GM18526 (cell line): Measurements from ENCODE around the gene WHAMM.

Experiments used
- POLR2A ChIP-seq: IDR thresholded peaks from 3 replicates; pipeline ENCODE4 v1.6.1; 2011; ENCODE audit not compliant: insufficient read length; ENCODE audit errors: extremely low read depth

The WHAMM gene

DNA sequence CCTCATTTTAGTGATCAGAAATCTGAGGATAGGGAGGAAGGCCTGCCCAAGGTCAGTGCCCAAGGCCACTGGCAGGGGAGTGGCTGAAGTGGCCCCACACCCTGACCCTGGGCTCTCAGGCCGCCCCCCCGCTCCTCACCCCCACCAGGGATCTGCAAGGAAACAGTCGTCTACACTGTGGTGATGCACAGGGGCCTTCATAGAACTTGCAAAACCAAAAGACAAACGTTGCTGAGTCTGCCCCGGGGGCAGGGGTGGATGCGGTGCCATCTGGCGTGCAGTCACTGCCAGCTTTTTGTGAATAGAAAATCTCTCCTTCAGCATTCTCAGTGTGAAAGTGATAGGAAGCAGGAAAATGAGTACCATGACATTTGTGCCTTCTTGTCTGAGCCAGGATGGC is 41.3 kb downstream of the WHAMM start:
- no peak for TF ChIP-seq POLR2A

DNA sequence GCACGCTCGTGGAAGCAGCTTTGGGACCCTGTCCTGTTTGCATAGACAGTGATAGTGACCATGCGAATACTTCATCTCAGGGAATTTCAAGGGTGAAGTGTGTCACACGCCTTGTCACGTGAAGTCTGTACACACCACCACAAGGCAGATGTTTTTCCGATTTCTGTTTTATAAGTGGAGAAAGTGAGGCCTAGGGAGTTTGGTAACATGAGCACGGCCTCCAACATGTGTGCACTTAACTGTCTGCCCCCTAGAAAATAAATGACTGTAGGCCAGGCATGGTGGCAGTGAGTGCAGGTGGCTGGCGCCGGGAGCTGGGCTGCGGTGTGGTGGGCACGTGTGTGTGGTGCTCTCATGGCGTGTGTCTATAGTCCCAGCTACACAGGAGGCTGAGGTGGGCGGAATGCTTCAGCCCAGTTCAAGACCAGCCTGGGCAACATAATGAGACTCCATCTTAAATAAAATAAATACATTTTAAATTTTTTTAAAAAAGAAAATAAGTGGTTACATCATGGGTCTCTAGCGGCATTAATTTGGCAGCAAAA is 42.0 kb downstream of the WHAMM start:
- no peak for TF ChIP-seq POLR2A

DNA sequence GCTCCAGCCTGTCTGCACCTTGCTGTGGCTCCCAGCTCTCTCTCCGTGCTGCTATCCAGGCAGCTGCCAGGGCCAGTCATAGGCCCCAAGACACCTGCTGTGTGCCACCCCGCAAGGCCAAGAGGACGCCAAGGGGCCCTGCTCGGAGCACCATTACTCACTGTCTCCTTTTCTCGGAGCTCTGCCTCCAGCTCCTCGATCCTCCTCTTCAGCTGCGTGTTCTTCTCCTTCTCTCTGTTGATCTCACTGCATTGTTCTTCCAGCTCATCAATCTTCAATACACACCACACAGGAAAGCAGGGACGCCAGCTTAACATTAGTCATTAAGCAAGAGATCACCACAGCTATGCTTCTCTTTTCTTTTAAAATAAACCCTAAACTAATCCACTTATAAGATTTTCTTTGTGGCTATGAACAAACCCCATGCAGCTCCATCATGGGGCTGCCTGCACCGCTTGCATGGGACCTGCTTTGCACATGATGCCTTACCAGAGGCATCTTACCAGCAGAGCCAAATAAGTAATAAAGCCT is 42.6 kb downstream of the WHAMM start:
- TF ChIP-seq POLR2A = no peak

DNA sequence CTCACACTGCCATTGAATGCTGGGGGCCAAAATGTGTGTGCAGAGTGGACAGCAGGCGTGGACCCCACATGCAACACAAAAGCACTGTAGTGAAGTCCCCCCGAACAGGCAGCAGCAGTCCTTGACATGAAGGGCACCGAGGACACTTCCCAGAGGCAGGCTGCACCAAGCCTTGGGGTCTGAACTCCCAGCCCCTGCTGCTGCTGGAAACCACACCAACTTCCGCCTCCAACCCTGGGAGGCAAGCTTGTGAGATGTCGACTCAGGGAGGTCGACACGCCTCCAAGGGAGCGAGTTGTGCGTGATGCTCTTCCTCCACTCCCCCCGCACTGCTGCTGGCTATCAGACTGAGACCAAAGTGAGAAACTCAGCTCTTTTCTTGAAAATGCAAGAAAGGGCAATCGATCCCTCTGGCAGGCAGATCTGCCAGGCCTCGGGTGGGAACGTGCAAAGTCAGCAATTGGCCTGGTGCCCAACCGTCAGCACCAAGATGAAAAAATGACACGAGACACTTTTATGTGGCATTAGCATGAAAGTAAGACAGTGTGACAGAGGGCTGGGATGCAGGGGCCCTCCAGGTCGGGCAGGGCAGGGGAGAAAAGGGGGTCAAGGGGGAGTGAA is 43.6 kb downstream of the WHAMM start:
- TF ChIP-seq POLR2A = no peak

DNA sequence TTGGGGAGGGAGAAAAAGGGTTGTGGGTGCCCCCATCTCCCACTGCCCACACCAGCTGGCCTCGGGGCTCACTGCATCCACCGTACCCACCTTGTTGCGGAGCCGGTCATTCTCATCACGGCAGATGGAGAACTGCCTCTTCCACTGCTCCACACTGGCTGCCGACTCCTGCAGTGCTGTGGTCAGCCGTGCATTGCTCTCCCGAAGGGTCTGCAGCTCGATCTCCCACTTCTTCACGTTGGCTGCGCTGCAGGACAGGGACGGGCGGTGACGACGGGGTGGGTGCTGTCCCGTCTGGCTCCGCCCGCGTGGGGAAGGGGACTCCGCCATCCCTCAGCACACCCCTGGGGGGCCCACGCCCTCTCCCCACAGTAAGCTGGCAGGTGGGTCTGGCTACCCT is 45.1 kb downstream of the WHAMM start:
- no peak for TF ChIP-seq POLR2A

DNA sequence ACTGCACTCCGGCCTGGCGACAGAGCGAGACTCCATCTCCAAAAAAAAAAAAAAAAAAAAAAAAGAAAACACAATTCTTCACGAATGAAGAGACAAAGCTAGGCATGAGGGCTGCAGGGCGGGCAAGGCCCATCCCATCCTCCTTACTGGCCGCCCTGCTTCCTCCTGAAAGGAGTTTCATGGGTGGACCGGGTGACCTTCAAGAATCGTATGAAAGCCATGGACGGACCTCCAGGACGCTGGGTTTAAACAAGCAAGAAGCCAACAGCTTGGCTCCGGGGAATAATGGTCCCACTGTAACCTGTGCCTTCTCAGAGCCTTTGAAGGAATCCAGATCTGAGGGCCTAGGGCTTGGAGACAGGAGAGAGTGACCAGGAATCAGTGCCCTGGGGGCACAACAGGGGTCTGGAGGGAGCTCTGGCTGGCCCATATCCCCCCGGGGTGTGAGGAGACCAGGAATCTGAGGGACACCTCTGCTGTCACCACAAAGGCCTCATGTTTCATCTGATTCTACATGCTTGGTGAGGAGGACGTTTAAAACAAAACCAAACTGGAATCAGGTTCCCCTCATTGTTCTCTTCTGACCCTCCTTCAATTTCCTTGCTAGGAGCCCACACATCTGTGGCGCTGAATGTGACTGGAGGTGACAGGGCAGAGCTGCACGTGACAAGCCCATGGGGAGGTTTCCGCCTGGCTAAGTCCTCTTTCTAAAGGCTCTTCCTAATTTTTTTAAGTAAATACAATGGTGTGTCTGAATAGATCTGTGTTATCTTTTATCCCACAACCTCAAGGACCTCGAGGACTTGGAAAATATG is 46.1 kb downstream of the WHAMM start:
- TF ChIP-seq POLR2A = no peak

DNA sequence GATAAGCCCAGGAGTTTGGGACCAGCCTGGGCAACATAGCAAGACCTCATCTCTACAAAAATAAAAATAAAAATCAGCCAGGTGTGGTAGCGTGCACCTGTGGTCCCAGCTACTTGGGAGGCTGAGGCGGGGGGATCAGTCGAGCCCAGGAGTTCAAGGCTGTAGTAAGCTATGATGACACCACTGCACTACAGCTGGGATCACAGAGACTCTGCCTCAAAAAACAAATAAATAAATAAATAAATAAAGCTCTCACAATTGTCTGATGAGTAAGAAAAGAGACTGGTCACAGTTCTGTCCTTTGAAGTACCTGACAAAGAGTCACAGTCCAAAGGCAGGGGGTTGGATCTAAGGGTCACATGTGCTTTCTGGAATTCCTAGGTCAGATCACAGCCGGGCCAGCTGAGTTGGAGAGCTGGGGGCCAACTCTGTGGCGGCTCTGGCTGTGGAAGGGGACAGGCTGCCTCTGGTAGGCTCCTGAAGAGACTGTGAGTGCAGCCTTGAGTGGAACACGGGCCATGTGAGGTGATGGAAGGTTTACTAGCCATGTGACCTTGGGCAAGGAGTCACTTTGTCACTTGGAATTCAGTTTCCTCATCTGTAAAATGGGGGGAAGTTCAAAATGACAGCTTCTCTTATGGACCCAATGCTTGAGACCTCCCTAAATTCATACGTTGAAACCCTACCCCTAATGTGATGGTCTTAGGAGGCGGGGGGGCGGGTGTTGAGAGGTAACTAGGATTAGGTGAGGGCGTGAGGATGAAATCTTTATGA is 47.2 kb downstream of the WHAMM start:
- TF ChIP-seq POLR2A = no peak

DNA sequence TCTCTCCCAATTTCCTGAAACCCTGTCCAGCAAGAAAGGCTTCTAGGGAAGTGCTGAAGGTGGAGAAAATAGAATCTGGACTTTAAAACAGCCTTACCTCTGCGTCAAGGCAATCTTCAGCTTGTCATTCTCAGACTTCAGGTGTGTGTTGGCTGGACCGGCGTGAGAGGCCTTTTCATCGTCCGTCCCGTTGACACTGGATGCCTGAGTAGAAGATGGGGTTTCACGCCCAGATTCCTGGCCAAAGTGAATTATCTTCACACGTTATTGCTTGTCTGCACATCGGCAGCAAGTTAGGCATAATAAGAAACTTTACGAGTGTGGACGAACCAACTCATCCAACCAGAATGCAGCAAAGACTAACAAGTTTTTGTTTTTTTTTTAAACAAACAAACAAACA is 49.5 kb downstream of the WHAMM start:
- no peak for TF ChIP-seq POLR2A

DNA sequence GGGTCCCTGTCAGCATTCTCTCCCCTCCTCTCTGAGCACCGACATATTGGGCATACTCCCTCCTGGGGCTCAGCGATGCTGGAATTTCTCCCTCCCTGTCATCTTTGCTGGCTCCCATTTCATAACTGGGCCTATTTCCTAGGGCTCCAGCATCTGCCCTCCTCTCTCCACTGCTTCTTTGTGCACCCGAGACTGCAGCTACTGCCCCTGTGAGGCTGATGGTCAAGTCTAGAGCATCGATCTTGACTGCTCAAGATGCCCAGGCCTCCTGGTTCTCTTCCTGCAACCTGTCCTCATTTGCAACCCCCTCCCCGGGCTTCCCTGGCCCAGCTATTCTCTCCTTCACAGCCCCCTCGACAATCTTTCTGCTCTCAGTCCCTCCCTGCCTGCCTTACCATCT is 53.5 kb downstream of the WHAMM start:
- TF ChIP-seq POLR2A = no peak

DNA sequence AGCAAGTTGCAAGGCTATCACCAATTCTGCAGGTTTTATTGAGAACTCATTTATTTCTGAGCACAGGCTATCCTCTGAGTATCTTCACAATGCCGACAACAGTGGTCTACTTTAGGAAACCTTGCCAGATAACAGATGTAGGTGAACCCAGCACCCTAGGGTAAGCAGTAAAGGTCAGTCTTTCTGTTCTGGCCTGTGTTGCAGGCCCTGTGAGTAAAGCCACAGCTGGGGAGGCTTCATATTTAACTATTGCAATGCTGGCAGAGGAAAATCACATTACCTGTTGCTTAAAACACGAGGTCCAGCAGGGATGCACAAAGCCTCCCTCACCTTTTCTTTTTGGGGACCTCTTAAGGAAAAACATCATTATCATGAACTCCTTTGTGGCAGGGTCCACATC is 55.5 kb downstream of the WHAMM start:
- no peak for TF ChIP-seq POLR2A

DNA sequence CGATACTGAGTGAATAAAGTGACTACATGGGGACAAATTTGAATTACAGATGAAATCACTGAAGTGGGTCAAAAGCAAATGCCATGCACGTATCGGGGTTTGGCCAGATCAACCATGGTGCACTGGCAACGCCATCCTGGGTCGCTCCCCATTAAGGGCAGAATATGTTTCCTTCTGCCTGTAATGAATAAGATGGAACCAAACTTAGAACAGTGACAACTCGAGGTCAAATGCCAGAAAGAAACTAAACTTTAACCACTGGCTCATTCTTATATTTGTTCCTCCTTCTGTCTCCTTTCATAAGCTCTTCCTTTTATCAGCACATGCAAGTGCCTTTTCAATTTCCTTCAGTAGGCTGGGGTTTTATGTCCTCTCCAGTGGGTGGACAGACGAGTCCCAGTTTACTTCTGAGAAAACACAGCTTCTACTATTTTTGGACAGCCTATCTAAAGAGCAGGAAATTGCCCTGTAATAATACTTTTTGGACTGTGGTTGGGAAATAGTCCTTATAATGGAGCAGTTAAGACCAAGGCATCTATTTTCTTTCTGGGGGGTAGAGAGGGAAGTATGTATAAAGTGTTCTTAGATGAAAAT is 61.4 kb downstream of the WHAMM start:
- no peak for TF ChIP-seq POLR2A

DNA sequence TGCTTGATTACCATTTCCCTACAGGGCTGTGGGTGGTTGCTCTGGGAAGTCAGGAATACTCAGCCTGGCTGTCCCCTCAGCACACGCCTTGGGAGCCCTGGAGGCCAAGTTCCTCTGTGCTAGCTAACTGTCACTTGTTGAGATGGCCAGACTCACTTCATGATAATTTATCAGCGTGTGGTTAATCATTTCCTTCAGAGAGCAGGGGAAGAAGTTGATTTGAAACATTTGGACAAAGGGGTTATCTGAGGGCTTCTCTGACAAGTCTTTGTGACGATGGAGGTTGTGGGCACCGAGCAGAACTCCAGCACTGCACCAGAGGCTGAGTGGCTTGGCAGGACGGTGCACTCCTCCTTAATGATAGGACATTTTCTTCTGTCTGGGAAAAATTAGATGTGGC is 61.9 kb downstream of the WHAMM start:
- TF ChIP-seq POLR2A = no peak

DNA sequence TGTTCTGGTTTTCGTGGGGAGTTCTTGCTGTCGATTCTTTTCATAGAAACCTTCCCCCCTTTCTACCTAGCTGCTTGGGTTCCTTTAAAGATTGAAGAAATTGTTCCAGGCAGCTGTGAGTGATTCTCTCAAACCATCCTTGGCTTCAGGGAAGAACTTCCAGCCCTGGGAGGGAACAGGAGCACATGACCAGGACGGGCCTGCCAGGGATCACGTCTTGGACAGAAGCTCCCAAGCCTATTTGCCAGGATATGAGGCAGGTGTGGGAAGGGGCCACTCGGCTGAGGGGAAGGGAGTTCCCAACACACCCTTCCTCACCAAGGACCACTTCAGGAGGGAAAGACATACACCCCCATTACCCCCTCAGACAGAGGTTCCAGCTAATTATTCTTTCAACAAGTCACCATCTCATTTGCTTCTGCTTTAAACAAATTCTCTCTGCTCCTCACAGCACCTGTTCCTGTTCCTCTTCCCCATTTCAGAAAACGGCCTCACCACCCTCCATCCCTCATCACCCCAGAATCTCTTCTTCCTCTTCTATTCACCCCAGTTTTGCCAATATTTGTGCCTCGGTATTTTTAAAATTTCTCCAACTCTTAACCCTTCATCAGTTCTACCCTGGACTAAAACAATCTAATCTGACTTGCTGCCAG is 62.5 kb downstream of the WHAMM start:
- no peak for TF ChIP-seq POLR2A

DNA sequence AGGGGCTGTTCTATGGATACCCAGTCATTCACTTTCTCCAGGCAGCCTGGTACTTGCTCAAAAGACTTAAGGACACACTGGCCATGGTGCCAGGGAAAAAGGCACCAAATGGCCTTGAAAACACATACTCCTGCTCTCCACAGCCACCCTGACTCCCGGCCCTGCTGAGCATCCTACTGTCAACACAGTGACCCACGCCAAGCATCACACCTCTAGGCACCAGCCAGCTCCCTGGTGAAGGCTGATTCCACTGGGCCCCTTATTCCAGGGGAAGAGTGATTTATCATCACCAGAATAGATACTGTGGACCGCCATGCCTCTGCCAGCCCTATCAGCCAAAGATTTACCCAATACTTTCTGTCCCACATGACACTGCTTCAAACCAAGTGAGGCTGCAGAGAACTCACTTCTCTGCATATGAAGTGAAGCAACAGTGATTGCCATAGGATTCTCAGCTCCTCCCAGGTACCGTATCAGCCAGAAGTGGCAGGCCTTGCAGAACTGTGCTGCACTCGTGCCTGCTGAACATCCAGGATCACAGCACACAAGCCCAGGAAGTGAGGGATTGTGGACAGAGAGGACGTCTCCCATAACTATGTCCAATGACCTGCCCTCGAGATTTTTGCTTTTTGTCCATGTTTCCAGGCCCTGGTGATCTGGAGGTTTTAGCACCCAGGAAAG is 63.7 kb downstream of the WHAMM start:
- TF ChIP-seq POLR2A = no peak
